KOPT-K1 (cell line): Measurements from ENCODE around the gene FABP3.

ENCODE experiments used
- H3K27ac ChIP-seq: fragments of 200-600 bp; sonication (generic); 2 replicates; pipeline ENCODE4 v1.5.1; 2016; ENCODE audit warnings: antibody characterized with exemption, mild to moderate bottlenecking, low read depth, low read length; ENCODE audit not compliant: poor library complexity, severe bottlenecking
- H3K36me3 ChIP-seq: fragments of 200-600 bp; sonication (generic); 2 replicates; pipeline ENCODE4 v1.5.1; 2017; ENCODE audit warnings: antibody characterized with exemption, mild to moderate bottlenecking, low read length, moderate library complexity; ENCODE audit not compliant: insufficient read depth
- H3K9me3 ChIP-seq: fragments of 200-600 bp; sonication (generic); 2 replicates; pipeline ENCODE4 v1.5.1; 2017; ENCODE audit warnings: antibody characterized with exemption, low read length, mild to moderate bottlenecking; ENCODE audit not compliant: insufficient read depth, poor library complexity, severe bottlenecking

The FABP3 gene

GRCh38 chr1:31373056-31373896 is at the start of gene FABP3:
TSS of gene FABP3 (minus strand) at chr1:31373076. CDS start at chr1:31373014, 62 bp downstream.
- H3K27ac ChIP-seq = no peak within 1 kb of the TSS

GRCh38 chr1:31421371-31422040 is 48.6 kb upstream of the FABP3 start:
- Histone ChIP-seq H3K9me3 (no peaks in the 10 kb centered on the region), H3K27ac (no peak overlapping the region), H3K36me3 (no peaks in the 10 kb centered on the region)

More at GRCh38 chr1:31373056-31373896, at the start of gene FABP3:
- H3K36me3 ChIP-seq = no peaks in the 10 kb centered on the region
- H3K9me3 ChIP-seq = no peaks in the 10 kb centered on the region

- Histone ChIP-seq H3K36me3 (no peaks in the 10 kb centered on the region), H3K9me3 (no peaks in the 10 kb centered on the region), H3K27ac (no peak overlapping the region)
Observed at GRCh38 chr1:31420716-31421115, 47.8 kb upstream of the FABP3 start.

- Histone ChIP-seq H3K9me3 (no peaks in the 10 kb centered on the region), H3K27ac (no peak overlapping the region), H3K36me3 (no peaks in the 10 kb centered on the region)
Observed at GRCh38 chr1:31418626-31419323, 45.9 kb upstream of the FABP3 start.

- H3K9me3 ChIP-seq = no peaks in the 10 kb centered on the region
- no peaks in the 10 kb centered on the region for H3K36me3 ChIP-seq
- no peak overlapping the region for H3K27ac ChIP-seq
Observed at GRCh38 chr1:31417148-31417547, 44.3 kb upstream of the FABP3 start.

- no peaks in the 10 kb centered on the region for H3K9me3 ChIP-seq
- no peak overlapping the region for H3K27ac ChIP-seq
- no peaks in the 10 kb centered on the region for H3K36me3 ChIP-seq
Observed at GRCh38 chr1:31416101-31416736, 43.3 kb upstream of the FABP3 start.

GRCh38 chr1:31415658-31416057 is 42.8 kb upstream of the FABP3 start:
- no peak overlapping the region for H3K27ac ChIP-seq
- no peaks in the 10 kb centered on the region for H3K36me3 ChIP-seq
- no peaks in the 10 kb centered on the region for H3K9me3 ChIP-seq

GRCh38 chr1:31414980-31415370 is 42.1 kb upstream of the FABP3 start:
- no peak overlapping the region for H3K27ac ChIP-seq
- no peaks in the 10 kb centered on the region for H3K36me3 ChIP-seq
- no peaks in the 10 kb centered on the region for H3K9me3 ChIP-seq

- H3K9me3 ChIP-seq = no peaks in the 10 kb centered on the region
- H3K27ac ChIP-seq = no peak overlapping the region
- no peaks in the 10 kb centered on the region for H3K36me3 ChIP-seq
Observed at GRCh38 chr1:31413405-31414001, 40.6 kb upstream of the FABP3 start.

GRCh38 chr1:31412732-31413404 is 40.0 kb upstream of the FABP3 start, which contains the start of gene SERINC2:
TSS of gene SERINC2 (plus strand) at chr1:31413213. CDS start at chr1:31413266, 53 bp downstream.
- no peaks in the 10 kb centered on the region for H3K36me3 ChIP-seq
- no peaks in the 10 kb centered on the region for H3K9me3 ChIP-seq
- no peak within 1 kb of the TSS for H3K27ac ChIP-seq

- H3K27ac ChIP-seq = no peak overlapping the region
- no peaks in the 10 kb centered on the region for H3K9me3 ChIP-seq
- no peaks in the 10 kb centered on the region for H3K36me3 ChIP-seq
Observed at GRCh38 chr1:31412205-31412604, 39.3 kb upstream of the FABP3 start.

GRCh38 chr1:31410871-31411270 is 38.0 kb upstream of the FABP3 start:
- H3K9me3 ChIP-seq = no peaks in the 10 kb centered on the region
- no peaks in the 10 kb centered on the region for H3K36me3 ChIP-seq
- no peak overlapping the region for H3K27ac ChIP-seq

GRCh38 chr1:31409946-31410858 is 37.3 kb upstream of the FABP3 start:
- H3K36me3 ChIP-seq = no peaks in the 10 kb centered on the region
- no peaks in the 10 kb centered on the region for H3K9me3 ChIP-seq
- H3K27ac ChIP-seq = no peak overlapping the region
